Stimulated activated CD4-positive, alpha-beta T cell treated with anti-CD3 and anti-CD28 coated beads, Interleukin-4, amount 100 ng/mL, for 4 hours (primary cell): Measurements from ENCODE around the gene CFD.
"Not testable (repeated sequence)": the region's sequence is repeated elsewhere in the genome, so short reads cannot be mapped to it uniquely, and the experiment has no call there.

Experiments
- DNase-seq, 2 experiments: peaks; one replicate each; pipeline ENCODE4 v3.0.0-alpha.2; 2020

The CFD gene

DNA sequence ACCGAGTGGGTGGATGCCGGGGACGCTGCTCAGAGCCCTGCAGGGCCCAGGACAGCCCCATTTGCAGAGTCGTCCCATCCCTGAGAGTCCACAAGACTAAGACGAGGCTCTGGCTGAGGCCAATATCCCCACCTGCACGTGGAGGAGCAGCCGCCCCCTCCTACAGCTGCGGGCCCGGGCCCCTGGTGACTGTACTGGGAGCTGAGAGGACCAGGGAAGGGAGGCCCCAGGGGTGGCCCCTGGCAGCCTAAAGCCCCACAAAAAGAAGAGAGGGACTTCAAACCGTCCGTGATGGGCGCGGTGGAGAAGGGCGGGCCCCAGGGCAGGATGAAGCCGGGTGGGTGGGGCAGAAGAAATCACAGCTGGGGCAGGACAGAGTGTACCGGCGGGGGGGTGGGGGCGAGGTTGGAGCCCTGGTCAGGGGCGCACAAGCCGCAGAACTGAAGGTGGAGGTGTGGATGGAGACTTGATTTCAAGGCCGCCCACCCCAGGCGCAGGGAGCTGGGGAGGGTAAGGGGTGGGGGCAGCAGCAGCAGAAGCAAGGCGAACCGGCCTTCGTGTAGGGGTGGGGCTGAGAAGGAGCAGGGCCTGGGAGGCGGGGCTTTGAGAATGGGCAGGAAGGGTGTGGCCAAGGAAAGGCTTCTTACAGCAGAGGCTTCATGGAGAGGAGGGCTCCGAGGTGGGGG lies 12.9 kb downstream of the CFD start:
- DNase-seq = peak; percentile 62 to 78

DNA sequence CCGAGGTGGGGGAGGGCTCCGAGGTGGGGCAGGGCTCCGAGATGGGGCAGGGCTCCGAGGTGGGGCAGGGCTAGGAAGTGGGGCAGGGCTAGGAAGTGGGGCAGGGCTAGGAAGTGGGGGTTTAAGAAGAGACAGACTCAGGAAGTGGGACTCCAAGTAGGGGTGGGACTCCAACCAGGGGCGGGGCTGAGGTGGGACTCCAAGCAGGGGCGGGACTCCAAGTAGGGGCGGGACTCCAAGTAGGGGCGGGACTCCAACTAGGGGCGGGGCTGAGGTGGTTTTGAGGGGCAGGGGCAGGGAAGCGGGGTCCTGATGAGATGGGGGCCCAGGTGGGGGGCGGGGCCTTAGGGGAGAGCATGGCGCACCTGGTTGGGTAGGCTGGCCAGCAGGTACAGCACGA lies 13.6 kb downstream of the CFD start:
- DNase-seq = peak; percentile 33 to 54

DNA sequence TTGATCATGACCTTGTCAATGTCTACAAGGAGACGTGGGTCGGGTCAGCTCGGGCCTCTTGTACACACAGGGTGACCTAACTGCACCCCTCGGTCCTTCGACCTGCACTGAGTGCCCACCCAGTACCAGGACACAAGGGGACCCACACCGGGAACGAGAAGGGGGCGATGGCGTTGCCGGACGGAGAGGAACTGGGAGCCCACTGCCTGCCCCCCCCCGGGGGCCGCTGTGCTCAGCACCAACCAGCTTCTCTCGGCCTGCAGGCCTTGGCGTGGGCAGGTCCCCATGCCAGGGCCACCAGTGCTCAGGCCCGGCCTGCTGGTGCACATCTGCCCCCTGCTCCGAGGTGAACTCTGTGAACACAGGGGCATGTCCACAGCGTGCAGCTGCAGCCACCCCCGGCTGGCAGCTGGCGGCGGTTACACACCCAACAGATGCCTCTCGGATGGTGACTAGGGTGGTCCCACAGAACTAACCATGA lies 14.1 kb downstream of the CFD start:
- no peak for DNase-seq

DNA sequence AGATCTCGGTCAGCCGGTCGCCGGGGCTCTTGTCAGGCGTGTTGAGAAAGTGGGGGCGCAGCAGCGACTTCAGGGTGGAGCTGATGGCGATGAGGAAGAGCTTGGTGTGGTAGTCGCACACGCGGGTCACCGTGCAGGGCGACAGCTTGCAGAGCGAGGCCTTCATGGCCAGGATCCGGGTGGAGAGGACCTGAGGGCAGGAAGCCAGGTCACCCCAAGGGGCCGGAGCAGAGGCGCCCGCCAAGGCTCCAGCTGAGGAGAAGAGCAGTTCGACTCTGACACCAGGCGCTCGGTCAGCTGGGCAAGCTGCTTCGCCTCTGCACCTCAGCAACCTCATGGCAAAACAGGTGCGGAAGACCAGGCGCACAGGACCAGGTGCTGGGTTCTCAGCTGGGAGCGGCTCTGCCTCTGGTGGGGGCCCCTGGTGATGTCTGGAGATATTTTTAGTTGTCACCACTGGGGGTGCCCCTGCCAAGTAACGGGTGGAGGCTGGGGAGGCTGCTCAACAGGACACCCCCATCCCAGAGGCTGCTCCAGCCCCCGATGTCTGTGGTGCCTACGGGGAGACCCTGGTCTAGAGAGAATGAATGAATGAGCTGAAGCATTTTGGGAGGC lies 15.9 kb downstream of the CFD start:
- no peak for DNase-seq

DNA sequence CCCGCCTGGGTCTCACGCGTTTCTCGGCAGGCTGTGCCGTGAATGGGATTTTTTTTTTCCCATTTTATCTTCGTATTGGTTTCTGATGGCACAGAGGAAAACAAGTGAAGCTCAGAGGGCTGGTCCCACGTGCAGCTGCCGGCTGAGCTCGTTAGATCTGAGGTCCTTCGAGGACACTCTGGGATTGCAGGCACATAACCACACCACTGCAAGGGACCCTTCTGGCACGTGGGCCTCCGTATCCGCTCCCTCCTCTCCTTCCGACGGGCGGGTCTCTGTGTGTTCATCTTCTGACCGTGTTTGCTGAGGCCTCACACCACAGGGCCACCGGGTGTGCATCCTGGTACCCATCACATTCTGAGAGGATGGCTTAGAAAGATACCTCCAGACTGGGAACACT lies 16.6 kb downstream of the CFD start:
- DNase-seq = no peak

DNA sequence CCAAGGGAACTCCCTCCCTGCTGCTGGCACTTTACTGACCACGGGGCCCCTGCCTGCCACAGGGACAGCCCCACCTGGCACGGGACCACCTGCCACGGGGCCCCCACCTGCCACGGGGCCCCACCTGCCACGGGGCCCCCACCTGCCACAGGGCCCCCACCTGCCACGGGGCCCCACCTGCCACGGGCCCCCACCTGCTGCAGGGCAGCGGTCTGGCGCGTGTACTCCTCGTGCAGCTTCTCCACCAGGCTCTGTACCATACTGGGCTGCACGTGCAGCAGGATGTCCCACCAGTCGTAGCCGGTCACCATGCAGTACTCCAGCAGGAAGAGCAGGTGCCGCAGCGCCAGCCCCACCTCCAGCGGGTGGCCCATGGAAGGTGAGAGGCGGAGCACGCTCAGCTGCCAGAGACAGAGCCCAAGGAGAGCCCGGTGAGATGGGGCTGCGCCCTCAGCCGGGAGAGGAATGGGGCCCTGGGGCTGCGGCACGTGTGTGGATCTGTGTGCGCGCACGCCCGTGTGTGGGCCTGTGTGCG lies 17.4 kb downstream of the CFD start:
- no peak for DNase-seq

DNA sequence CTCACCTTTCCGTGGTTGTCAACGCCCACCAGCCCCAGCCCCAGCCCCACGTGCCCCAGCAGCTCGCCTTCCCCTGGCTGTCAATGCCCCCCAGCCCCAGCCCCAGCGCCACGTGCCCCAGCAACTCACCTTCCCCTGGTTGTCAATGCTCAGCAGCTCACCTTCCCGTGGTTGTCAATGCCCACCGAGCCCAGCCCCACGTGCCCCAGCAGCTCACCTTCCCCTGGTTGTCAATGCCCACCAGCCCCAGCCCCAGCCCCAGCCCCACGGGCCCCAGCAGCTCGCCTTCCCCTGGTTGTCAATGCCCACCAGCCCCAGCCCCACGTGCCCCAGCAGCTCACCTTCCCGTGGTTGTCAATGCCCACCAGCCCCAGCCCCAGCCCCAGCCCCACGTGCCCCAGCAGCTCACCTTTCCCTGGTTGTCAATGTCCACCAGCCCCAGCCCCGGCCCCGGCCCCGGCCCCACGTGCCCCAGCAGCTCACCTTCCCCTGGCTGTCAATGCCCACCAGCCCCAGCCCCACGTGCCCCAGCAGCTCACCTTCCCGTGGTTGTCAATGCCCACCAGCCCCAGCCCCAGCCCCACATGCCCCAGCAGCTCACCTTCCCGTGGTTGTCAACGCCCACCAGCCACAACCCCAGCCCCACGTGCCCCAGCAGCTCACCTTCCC lies 18.7 kb downstream of the CFD start:
- not testable (repeated sequence) for DNase-seq

DNA sequence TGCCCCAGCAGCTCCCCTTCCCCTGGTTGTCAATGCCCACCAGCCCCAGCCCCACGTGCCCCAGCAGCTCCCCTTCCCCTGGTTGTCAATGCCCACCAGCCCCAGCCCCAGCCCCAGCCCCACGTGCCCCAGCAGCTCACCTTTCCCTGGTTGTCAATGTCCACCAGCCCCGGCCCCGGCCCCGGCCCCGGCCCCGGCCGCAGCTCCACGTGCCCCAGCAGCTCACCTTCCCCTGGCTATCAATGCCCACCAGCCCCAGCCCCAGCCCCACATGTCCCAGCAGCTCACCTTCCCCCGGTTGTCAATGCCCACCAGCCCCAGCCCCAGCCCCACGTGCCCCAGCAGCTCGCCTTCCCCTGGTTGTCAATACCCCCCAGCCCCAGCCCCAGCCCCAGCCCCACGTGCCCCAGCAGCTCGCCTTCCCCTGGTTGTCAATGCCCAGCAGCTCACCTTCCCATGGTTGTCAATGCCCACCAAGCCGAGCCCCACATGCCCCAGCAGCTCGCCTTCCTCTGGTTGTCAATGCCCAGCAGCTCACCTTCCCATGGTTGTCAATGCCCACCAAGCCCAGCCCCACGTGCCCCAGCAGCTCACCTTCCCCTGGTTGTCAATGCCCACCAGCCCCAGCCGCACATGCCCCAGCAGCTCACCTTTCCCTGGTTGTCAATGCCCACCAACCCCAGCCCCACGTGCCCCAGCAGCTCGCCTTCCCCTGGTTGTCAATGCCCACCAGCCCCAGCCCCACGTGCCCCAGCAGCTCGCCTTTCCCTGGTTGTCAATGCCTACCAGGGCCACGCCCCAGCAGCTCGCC lies 19.5 kb downstream of the CFD start:
- DNase-seq = not testable (repeated sequence)

DNA sequence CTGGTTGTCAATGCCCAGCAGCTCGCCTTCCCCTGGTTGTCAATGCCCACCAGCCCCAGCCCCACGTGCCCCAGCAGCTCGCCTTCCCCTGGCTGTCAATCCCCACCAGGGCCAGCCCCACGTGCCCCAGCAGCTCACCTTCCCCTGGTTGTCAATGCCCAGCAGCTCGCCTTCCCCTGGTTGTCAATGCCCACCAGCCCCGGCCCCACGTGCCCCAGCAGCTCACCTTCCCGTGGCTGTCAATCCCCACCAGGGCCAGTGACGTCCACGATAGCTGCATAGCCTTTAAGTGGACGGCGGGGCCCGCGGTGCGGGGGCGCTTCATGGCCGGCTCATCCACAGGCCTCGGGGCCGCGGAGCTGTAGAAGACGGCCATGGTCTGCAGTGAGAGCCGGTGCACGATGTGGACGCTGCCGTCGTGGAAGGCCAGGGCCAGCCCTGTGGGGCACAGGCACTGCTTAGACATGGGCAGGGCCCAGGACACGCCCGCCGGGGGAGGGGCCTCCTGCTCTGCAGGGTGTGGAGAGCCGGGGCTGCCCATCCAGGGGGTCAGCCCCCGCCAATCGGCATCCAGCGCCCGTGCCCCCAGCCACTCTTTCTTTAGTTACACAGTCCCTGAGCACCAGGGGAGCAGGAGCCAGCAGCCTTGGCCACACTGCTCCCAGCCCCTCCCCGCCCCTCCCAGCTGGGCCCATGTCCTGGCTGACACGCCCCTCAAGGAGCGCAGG lies 20.4 kb downstream of the CFD start:
- no peak for DNase-seq

DNA sequence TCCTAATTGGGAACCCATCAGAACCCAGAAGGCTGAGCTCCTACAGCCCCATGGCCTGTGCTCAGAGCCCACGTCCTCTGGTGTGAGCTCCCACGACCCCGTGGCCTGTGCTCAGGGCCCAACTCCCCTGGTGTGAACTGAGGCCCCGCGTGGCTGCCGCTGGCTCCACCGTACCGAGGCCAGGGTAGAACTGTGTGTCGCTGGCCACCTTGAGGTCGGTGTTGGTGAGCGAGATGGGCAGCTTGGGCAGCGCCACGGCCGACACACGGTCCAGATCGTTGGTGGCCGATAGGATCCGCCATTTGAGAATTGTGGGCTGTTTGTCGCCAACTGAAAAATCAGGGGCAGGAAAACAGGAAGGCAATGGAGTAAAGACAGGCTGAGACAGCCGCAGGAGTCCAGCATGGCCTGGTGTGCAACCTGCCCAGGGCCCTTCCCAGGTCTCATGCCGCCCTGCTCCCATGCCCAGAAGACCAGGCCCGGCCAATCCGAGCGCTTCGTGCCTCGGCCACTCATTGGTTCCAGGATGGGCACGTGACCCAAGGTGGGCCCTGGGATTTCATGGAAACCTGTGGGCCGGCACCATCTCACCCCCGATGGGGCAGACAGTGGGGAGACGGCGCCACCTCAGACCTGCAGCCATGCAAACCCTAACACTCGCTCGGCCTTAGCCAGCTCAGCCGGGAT lies 22.1 kb downstream of the CFD start:
- no peak for DNase-seq

DNA sequence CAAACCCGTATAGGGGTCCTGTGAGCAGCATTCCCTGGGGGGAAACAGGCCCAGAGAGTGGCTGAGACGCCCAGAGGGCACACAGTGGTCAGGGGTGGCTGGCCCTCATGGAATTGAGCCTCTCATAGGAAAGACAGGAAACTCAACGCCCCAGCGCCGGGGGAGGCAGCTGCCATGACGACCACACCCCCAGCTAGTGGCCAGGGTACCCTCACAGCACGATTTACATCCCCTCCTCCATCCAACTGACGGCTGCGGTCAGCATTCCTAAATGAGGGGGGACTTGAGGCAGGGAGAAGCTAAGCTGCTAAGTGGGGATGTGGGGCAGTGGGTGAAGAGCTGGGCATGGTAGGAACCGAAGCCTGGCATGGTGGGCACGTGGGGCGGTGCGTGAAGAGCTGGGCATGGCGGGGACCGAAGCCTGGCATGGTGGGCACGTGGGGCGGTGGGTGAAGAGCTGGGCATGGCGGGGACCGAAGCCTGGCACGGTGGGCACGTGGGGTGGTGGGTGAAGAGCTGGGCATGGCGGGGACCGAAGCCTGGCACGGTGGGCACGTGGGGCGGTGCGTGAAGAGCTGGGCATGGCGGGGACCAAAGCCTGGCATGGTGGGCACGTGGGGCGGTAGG lies 23.5 kb downstream of the CFD start:
- no peak for DNase-seq

DNA sequence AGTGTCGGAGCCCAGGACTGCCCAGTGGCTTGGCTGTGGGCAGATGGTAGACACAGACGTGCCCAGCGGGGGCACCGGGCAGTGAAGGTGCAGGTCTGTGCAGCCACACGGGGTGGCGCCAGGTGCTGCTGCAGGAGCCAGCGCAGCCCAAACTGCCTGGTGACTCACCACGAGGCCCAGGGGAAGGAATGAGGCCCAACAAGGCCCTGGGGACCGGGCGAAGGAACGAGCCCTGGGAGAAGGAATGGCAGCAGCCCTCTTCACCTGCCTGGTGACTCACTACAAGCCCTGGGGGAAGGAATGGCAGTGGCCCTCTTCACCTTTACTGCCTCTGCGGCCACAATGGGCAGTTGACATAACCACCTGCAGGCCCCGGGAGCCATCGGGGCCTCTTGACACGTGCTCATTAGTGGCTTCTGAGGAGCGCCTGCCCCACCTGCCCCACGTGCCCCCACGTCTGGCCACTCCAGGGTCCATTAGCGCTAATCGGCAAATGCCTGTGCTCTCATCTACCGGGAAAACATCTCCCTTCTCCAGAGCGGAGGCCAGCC lies 24.3 kb downstream of the CFD start:
- no peak for DNase-seq

DNA sequence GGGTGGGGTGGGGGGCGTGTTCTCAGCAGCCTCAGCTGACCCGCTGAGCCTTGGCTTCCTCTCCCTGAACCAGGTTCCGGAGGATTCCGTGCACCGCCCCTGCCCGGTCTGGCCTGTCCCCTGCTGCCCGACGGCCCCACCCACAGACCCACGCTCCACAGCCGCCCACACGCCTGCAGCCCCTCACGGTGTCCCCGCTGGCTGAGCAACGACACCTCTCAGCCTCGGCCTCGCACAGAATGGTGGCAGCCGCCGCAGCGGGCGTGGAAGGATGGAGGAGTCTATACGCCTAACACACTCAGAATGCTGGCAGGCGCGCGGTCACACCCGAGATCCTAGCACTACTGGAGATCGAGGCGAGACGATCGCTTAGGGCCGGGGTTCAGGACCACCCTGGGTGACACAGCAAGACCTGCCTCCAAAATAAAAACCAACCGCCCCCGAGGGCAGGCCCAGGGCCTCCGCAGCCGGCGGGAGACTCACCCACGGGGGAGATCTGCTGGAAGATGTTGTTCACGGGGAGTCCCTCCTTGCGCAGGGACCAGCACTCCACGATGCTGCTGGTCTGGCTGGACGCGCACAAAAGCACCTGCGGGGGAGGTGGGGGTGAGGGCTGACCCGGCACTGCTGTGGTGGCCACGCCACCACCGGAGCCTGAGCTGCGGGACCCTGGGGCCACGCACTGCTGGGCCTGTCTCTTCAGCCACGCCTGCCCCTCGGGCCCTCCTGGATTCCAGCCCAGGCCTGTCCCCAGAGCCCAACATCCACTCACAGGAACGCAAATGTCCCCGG lies 25.2 kb downstream of the CFD start:
- no peak for DNase-seq

DNA sequence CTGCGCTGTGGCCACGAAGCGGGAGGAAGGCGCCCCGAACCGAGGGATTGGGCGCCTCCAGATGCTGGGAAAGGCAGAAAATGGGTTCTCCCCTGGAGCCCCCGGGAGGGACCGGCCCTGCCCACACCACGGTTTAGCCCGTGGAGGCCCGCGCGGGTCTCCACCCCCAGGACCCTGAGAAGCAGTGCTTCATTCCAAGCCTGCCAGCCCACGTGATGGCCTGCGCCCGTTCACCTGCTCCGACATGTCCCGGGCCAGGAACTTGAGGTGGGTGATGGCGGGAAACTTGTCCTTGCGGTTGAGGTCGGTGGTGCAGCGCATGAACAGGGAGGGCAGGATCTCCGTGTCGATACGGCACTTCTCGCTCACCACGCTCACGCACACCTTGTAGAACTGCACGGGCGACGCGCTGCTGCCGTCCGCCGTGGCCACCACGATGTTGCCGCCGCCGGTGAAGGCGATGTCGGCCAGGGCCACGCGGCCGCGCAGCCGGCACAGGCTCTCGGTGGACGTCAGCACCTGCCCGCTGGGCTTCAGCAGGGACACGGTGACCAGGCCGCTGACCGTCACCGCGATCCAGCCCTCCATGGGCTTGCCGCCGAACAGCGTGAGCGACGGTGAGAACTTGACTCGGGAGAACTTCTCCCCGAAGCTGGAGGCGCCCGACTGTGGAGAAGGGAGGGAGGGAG lies 26.2 kb downstream of the CFD start:
- DNase-seq = no peak

DNA sequence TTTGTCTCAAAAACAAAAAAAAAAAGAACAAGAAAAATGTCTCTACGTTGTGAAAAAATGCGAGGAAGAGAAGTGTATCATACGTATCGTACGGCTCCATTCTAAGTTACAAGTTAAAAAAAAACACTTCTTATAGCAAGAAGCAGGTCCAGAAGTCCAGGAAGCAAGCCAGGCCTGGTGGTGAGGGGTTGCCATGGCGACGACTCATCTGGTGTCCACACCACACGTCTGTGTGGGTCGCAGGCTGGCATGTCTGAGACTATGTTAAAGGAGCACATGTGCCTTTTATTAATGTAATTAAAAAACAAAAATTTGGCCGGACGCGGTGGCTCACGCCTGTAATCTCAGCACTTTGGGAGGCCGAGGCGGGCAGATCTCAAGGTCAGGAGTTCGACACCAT lies 27.6 kb downstream of the CFD start:
- no peak for DNase-seq

DNA sequence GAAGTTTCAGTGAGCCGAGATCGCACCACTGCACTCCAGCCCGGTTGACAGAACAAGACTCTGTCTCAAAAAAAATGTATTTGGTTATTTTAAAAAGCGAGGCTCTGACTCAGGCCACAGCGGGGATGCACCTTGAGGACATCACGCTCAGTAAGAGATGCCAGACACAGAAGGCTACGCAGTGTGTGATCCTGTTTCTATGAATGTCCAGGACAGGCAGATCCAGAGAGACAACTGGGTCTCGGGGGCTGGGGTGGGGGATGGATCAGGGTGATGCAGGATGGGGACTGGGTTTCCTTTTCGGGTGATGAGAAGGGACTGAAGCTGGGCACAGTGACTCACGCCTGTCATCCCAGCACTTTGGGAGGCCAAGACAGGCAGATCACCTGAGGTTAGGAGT lies 28.1 kb downstream of the CFD start:
- no peak for DNase-seq

DNA sequence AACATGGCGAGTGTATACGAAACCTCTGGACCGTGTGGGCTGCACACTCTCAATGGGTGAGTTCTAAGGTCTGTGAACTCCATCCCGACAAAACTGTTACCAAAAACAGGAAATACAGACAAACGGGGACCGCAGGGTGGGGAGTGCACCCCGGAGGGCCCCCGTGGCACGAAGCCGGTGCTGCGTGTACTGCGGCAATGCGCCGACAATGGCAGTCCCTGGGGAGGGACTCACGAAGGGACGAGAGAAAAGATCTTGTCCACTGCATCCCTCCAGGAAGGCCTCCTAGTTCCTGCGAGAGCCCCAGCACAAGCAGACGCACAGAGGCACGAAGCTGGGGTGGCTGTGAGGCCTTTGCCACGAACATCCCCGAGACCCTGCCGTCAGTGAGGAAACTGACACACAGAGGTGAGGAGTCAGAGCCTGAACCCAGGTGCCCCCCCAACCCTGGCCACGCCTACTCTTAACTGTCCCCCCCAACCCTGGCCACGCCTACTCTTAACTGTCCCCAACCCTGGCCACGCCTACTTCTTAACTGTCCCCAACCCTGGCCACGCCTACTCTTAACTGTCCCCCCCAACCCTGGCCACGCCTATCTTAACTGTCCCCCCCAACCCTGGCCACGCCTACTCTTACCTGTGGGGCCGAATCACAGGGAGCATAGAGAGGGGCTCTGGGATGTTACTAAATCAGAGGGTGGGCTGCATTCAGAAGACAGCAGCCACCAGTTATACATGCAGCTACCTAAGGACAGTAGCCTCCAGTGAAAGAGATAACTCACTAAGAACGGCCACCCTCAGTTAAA lies 29.3 kb downstream of the CFD start:
- DNase-seq = peak; percentile 24 to 47

DNA sequence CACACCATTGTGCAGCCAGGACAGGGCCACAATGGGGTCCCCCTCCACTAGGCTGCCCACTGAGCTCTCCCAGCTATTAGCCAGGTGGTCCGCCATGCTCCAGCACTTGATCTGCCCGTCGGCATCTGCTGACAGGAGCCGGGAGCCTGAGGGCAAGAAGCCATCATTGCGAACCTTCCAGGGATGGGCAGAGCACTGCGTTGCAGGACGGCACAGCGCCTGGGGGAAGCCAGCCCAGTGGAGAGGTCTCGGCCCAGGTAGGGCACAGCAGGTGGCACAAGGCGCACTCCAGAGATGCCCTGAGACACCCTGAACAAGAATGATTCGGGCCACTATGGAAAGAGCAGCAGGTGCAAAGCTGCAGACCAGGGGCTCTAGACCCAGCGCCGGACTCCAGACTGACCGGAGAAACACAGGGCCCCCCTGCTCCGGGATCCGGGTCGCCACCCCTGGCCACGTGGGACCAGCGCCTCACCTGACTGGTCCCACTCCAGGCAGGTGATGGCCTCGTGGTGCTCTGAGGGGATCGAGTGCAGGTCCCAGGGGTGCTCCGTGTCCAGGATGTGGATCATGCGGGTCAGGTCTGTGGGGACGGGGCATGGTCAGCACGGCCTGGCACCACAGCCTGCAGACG lies 30.3 kb downstream of the CFD start:
- DNase-seq = no peak
